Peyer's patch (tissue), 4 donors: ENCODE data around the gene KIDINS220. TPM values are rescaled to one million over a fixed set of nuclear protein-coding genes. Genes with fewer than 3 reads are reported as not detected.
A peak's percentile ranks its signal among the peaks of the same experiment; 100 is the strongest.

Experiments
- DNase-seq, 3 donors: peaks; one replicate each; pipeline ENCODE4 v3.0.0-alpha.2; 2017 to 2019
- H3K27ac ChIP-seq, 4 donors: fragments of 200-600 bp; sonication (generic); one replicate each; pipeline ENCODE4 v1.5.1; 2016 to 2019
- H3K27me3 ChIP-seq, 2 donors: fragments of 200-600 bp; sonication (generic); one replicate each; pipeline ENCODE4 v1.5.1; 2019
- H3K36me3 ChIP-seq, 3 donors: fragments of 200-600 bp; sonication (generic); one replicate each; pipeline ENCODE4 v1.5.1; 2016 to 2019
- H3K4me1 ChIP-seq, 4 donors: fragments of 200-600 bp; sonication (generic); one replicate each; pipeline ENCODE4 v1.5.1; 2016 to 2019
- H3K4me3 ChIP-seq, 4 donors: fragments of 200-600 bp; sonication (generic); 1 replicate in 3 of 4; 2 replicates in 1 of 4; pipeline ENCODE4 v1.5.1; 2016 to 2019; ENCODE audit warnings: mild to moderate bottlenecking in 1 of 4
- H3K9me3 ChIP-seq, 4 donors: fragments of 200-600 bp; sonication (generic); one replicate each; pipeline ENCODE4 v1.5.1; 2016 to 2019; ENCODE audit warnings: mild to moderate bottlenecking in 1 of 4
- POLR2A ChIP-seq, 2 donors: fragments of 450-650 bp; IDR thresholded peaks; one replicate each; pipeline ENCODE4 v1.5.1; 2017; ENCODE audit warnings: antibody characterized with exemption in 2 of 2, mild to moderate bottlenecking in 2 of 2, moderate library complexity in 2 of 2
- total RNA-seq, 4 donors: library from RNA; depleted of rRNA; stranded (reverse); fragments of >200 nt; gene quantifications; one replicate each; pipeline ENCODE4 v1.1.0, GENCODE V29; 2016
- TF ChIP-seq, protein P1 (sequence below), 6 experiments: fragments of 450-650 bp in 4 of 6; fragments of 200-600 bp in 2 of 6; sonication (generic) in 1 of 6; IDR thresholded peaks; one replicate each; pipeline ENCODE4 v1.5.1; 2017 to 2019; ENCODE audit warnings: antibody characterized with exemption in 6 of 6, mild to moderate bottlenecking in 3 of 6, moderate library complexity in 1 of 6

Gene KIDINS220
- total RNA-seq, 4 donors from 2014 or later, result 57.8 to 88.3 (median 70.4) TPM

DNA sequence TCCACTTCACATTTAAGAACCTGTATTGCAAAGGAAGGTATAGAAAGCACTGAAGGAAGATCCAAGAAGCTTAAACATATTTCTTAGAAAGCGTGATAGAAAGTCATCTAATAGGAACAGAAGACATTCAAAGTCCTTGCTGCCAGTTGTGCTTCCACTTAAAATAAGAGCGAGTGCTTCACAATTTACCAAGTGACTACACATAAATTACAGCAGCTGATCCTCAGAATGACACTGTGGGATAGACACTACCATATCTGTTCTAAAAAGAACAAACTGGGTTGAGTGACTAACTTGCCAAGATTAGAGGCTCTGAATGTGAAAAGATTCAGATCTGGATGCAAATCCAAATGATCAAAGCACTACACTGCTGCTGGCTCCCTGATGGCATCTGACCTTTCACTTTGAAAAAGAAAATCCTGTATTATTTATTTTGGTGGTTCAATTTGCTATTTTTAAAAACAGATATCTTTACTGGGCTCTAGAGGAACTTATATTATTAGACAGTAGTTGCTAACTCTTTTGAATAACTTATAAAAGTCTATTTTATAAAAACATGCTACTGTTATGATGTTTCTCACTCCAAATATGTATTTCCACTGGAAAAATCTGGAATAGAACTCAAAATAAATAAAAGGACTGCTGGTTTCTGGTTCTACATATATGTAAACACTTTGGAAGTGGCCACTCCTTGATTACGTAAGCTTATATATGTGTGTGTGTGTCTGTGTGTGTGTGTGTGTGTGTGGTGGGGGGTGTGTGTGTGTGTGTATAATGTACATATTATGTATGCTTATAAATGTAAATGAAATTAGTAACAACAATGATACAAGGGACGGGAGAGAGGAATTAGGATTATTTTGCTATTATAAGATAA, 57.4 kb downstream of the KIDINS220 start:
- Histone ChIP-seq H3K36me3 (peaks cover 0 to 56% (median 0%) of the 10 kb centered on the region in 3 donors), H3K27me3 (no peaks in the 10 kb centered on the region), H3K9me3 (no peaks in the 10 kb centered on the region), H3K4me3 (no peak overlapping the region), H3K4me1 (no peaks in the 10 kb centered on the region), H3K27ac (no peak overlapping the region)
- DNase-seq, result no peak
- TF ChIP-seq, protein P1, sequence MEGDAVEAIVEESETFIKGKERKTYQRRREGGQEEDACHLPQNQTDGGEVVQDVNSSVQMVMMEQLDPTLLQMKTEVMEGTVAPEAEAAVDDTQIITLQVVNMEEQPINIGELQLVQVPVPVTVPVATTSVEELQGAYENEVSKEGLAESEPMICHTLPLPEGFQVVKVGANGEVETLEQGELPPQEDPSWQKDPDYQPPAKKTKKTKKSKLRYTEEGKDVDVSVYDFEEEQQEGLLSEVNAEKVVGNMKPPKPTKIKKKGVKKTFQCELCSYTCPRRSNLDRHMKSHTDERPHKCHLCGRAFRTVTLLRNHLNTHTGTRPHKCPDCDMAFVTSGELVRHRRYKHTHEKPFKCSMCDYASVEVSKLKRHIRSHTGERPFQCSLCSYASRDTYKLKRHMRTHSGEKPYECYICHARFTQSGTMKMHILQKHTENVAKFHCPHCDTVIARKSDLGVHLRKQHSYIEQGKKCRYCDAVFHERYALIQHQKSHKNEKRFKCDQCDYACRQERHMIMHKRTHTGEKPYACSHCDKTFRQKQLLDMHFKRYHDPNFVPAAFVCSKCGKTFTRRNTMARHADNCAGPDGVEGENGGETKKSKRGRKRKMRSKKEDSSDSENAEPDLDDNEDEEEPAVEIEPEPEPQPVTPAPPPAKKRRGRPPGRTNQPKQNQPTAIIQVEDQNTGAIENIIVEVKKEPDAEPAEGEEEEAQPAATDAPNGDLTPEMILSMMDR (IDR thresholded peaks at IDR 0.05), result no peak

DNA sequence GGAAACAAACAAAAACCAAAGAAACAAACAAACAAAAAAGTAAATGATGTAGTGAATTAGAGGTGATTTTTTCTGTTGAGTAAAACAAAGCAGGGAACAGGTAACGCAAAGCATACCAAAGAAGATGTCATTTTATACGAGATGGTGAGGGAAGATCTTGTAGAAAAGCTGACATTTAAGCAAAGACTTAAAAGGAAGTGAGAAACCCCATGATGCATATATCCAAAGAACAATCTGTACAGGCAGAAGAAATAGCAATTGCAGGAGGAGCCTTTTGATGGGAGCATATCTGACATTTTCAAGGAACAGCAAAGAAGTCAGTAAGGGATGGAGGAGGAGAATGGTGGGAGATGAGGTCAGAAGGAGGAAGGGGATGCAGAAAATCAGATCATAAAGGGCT, 63.0 kb downstream of the KIDINS220 start:
- H3K9me3 ChIP-seq, result no peaks in the 10 kb centered on the region
- H3K27me3 ChIP-seq, result no peaks in the 10 kb centered on the region
- no peaks in the 10 kb centered on the region for H3K4me1 ChIP-seq
- peaks cover 0 to 72% (median 3%) of the 10 kb centered on the region in 3 donors for H3K36me3 ChIP-seq
- TF ChIP-seq, protein P1 (IDR thresholded peaks at IDR 0.05), result no peak
- TF ChIP-seq POLR2A (IDR thresholded peaks at IDR 0.05), result no peak
- no peak overlapping the region for H3K4me3 ChIP-seq
- no peak overlapping the region for H3K27ac ChIP-seq
- DNase-seq, result no peak

DNA sequence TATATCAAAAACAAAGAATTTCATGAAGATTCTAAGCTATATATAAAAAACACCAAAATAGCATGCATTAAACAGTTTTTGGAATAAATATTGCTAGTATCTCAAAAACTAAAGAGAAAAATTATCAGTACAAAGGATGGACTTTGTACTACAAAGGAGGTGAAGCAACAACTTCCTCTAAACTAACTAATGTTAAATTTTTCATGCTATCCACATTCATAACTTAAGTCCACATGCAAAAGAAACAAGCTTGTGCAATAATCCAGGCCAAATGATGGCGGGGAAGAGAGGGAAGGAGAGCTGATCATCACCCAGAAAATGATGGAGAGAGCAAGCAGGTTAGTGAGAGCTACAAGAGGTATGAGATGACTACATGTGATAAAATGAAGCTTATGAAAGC, 70.1 kb downstream of the KIDINS220 start:
- no peaks in the 10 kb centered on the region for H3K9me3 ChIP-seq
- peaks cover 0 to 28% (median 4%) of the 10 kb centered on the region in 3 donors for H3K36me3 ChIP-seq
- no peaks in the 10 kb centered on the region for H3K4me1 ChIP-seq
- H3K4me3 ChIP-seq, result no peak overlapping the region
- no peak for DNase-seq
- TF ChIP-seq, protein P1 (IDR thresholded peaks at IDR 0.05), result no peak
- no peak for TF ChIP-seq POLR2A (IDR thresholded peaks at IDR 0.05)
- no peaks in the 10 kb centered on the region for H3K27me3 ChIP-seq
- H3K27ac ChIP-seq, result no peak overlapping the region

DNA sequence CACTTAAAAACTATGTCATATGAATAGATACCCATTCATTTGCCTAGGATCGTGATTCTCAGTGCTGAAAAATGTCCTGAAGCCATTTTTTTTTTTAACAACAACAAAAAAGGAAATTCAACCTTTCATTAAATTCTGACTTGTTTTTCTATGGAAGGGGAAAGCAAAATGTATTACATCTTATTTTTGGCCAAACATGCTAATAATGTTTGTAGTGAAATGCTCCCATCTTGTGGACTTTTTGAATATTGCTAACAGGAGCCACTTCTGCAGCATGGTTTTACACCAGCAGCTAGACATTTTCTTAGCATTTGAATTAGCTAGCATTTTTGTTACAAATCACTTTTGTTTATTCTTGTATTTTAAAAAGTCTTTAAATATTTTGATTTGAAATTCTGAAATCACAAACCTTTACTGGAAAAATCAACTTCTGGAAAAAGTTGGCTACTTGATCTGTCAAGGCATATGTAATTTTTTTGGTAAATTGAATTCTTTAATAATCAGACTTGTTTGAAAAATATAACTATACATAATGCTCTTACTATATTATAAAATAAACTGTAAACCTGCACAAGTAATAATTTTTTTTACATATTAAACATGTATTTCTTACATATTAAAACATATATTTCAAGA, 75.8 kb downstream of the KIDINS220 start:
- H3K27me3 ChIP-seq, result no peaks in the 10 kb centered on the region
- H3K27ac ChIP-seq, result no peak overlapping the region
- DNase-seq, result no peak
- peaks cover 0 to 7% (median 0%) of the 10 kb centered on the region in 3 donors for H3K36me3 ChIP-seq
- H3K9me3 ChIP-seq, result no peaks in the 10 kb centered on the region
- TF ChIP-seq, protein P1 (IDR thresholded peaks at IDR 0.05), result peak in 4 of 6 experiments; percentile 22 to 58 (median 54)
- no peak for TF ChIP-seq POLR2A (IDR thresholded peaks at IDR 0.05)
- no peak overlapping the region for H3K4me3 ChIP-seq
- H3K4me1 ChIP-seq, result no peaks in the 10 kb centered on the region

DNA sequence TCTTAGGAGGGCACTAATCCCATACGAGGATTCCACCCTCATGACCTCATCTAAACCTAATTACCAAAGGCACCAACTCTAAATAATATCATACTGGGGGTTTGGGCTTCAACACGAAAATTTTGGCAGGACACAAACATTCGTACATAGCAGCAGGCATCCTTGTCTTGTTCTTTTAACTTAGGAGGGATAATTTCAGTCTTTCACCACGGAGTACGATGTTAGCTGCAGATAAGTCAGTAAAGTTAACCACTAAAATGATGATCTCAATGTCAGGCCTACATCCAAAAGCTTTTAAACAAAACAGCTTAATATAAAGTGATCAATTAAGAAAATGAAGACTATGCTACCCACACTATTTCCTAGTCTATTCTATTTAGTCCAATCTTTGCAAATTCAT, 80.7 kb downstream of the KIDINS220 start:
- H3K4me3 ChIP-seq, result no peak overlapping the region
- DNase-seq, result no peak
- TF ChIP-seq, protein P1 (IDR thresholded peaks at IDR 0.05), result no peak
- TF ChIP-seq POLR2A (IDR thresholded peaks at IDR 0.05), result no peak
- no peaks in the 10 kb centered on the region for H3K27me3 ChIP-seq
- H3K36me3 ChIP-seq, result peaks cover 0 to 10% (median 0%) of the 10 kb centered on the region in 3 donors
- H3K9me3 ChIP-seq, result peaks cover 0 to 4% (median 0%) of the 10 kb centered on the region in 4 donors
- no peak overlapping the region for H3K27ac ChIP-seq
- H3K4me1 ChIP-seq, result no peaks in the 10 kb centered on the region
